Coronary artery (tissue), 2 donors: Measurements from ENCODE around the gene CEP164.

ENCODE experiments used
- DNase-seq: peaks from one replicate; pipeline ENCODE4 v3.0.0-alpha.2; 2017; ENCODE audit warnings: low spot score
- H3K27ac ChIP-seq, 2 donors: fragments of 200-600 bp; sonication (generic); one replicate each; pipeline ENCODE4 v1.5.1; 2016 to 2019
- H3K4me3 ChIP-seq: fragments of 200-600 bp; sonication (generic); 2 replicates; pipeline ENCODE4 v1.5.1; 2016; ENCODE audit warnings: mild to moderate bottlenecking, moderate library complexity
- CTCF ChIP-seq: fragments of 200-600 bp; sonication (generic); IDR thresholded peaks from one replicate; pipeline ENCODE4 v1.5.1; 2019; ENCODE audit warnings: antibody characterized with exemption

CEP164 gene

GRCh38 chr11:117327567-117328374 is at the start of gene CEP164:
CEP164 (plus strand) TSS chr11:117327854; CDS start chr11:117338587, 10,733 bp downstream.
- Histone ChIP-seq H3K27ac (peak within 1 kb of the TSS; percentile 73 to 93), H3K4me3 (peak within 1 kb of the TSS; percentile 86)
- peak; percentile 97 for DNase-seq
- no peak for TF ChIP-seq CTCF

GRCh38 chr11:117278347-117278746 is 49.3 kb upstream of the CEP164 start:
- no peak overlapping the region for H3K4me3 ChIP-seq
- TF ChIP-seq CTCF, result no peak
- DNase-seq, result no peak
- H3K27ac ChIP-seq, result no peak overlapping the region

- H3K4me3 ChIP-seq, result no peak overlapping the region
- no peak for TF ChIP-seq CTCF
- DNase-seq, result no peak
- no peak overlapping the region for H3K27ac ChIP-seq
Measured at GRCh38 chr11:117279711-117280376, 47.8 kb upstream of the CEP164 start.

GRCh38 chr11:117281159-117281558 is 46.5 kb upstream of the CEP164 start:
- DNase-seq, result no peak
- Histone ChIP-seq H3K4me3 (no peak overlapping the region), H3K27ac (no peak overlapping the region)
- TF ChIP-seq CTCF, result no peak

- Histone ChIP-seq H3K4me3 (no peak overlapping the region), H3K27ac (no peak overlapping the region)
- DNase-seq, result no peak
- TF ChIP-seq CTCF, result no peak
Measured at GRCh38 chr11:117281869-117282268, 45.8 kb upstream of the CEP164 start.

GRCh38 chr11:117282956-117283355 is 44.7 kb upstream of the CEP164 start:
- no peak for TF ChIP-seq CTCF
- no peak overlapping the region for H3K27ac ChIP-seq
- no peak overlapping the region for H3K4me3 ChIP-seq
- DNase-seq, result no peak

- H3K27ac ChIP-seq, result no peak overlapping the region
- no peak for DNase-seq
- H3K4me3 ChIP-seq, result no peak overlapping the region
- no peak for TF ChIP-seq CTCF
Measured at GRCh38 chr11:117284053-117284452, 43.6 kb upstream of the CEP164 start.
